Stimulated activated CD8-positive, alpha-beta memory T cell treated with anti-CD3 and anti-CD28 coated beads, Interleukin-15, amount 100 ng/mL, for 1 hour (primary cell): ENCODE results near the gene ITPR1.

Source experiments
- DNase-seq: peaks from one replicate; pipeline ENCODE4 v3.0.0-alpha.2; 2020; ENCODE audit warnings: low read depth

ITPR1 gene

DNA sequence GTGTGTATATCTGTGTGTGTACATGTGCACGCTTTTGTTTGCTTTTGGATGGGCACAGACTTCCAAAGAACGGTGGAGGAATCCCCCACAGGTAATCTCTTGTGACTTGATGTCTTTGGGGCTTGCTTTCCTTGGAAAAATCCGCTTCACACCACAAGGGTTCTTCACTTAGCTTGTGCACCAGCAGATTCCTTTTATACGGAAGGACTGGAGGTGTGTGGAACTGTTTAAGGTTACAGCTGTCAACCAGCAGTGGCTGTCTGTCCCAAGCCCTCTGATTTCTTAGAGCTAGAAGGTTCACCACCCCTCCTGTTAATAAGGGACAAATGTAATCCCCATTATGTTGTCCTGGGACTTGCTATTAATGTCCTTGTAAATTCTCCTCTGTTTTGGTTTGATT is 193.5 kb downstream of the ITPR1 start:
- DNase-seq, result no peak

GRCh38 chr3:4687167-4687566 is 194.0 kb downstream of the ITPR1 start:
- no peak for DNase-seq

DNA sequence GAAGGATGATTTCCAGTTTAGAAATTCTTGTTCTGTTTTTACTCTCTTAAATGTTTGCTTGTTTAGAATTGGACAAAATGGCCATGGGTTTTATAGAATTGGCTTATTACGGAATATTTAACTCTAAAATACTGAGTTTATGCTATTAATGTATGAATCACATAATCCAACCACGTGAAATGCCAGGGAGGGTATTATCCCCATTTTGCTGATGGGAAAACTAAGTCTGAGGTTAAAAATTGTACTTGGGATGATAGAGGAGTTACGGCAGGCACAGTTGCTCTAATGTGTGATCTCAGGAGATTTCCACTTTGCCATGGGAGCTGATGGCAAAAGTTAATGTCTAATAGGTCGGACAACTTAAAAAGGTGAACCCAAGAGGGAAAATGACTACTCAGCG is 194.4 kb downstream of the ITPR1 start:
- DNase-seq, result no peak

DNA sequence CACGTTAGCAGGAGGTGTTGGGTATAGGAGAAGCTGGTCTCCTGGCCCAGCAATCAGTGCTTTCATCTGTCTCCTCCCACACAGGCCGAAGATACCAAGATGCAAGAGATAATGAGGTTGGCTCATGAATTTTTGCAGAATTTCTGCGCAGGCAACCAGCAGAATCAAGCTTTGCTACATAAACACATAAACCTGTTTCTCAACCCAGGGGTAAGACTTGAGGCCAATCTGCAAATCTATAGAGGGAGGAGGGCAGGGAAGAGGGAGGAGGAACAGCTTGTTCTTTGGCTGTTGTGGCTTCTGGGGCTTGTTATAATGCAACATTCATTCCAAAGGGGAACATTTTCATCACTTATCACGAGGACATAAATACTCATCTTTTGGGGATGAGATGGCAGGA is 195.3 kb downstream of the ITPR1 start:
- no peak for DNase-seq

DNA sequence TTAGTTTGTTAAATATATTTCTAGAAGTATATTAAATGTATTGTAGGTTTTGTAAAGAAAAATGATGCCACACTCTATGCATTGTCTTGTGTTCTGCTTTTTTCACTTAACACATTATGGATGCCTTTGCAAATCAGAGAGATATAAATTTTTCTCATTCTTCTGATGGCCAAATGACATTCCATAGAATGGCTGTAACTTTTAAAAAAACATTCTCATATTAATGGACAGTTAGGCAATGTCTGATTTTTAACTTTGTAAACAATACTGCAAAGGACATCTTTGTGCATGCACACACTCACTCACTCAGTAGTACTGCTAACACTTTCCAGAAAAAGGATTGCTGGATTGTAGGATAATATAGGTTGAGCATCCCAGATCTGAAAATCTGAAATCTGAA is 195.9 kb downstream of the ITPR1 start:
- no peak for DNase-seq

- no peak for DNase-seq
Observed at GRCh38 chr3:4690277-4690676, 197.1 kb downstream of the ITPR1 start.

DNA sequence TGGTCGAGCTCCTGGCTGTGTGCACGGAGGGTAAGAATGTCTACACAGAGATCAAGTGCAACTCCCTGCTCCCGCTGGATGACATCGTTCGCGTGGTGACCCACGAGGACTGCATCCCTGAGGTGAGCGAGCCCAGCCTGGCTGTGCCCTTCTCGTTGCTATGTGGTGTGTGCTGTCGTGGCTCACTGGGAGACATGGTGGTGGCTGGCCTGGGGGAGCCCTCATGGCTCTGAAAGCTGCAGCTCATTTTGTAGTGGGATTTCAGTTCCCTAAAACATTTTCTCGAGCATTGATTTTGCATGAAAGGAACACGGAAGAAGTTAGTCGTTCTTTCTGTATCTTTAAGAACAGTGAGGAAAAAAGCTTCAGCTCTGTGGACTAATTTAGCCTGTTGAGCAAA is 200.5 kb downstream of the ITPR1 start:
- no peak for DNase-seq

GRCh38 chr3:4695846-4696245 is 202.7 kb downstream of the ITPR1 start:
- DNase-seq, result no peak

- no peak for DNase-seq
Observed at GRCh38 chr3:4696266-4696665, 203.1 kb downstream of the ITPR1 start.

DNA sequence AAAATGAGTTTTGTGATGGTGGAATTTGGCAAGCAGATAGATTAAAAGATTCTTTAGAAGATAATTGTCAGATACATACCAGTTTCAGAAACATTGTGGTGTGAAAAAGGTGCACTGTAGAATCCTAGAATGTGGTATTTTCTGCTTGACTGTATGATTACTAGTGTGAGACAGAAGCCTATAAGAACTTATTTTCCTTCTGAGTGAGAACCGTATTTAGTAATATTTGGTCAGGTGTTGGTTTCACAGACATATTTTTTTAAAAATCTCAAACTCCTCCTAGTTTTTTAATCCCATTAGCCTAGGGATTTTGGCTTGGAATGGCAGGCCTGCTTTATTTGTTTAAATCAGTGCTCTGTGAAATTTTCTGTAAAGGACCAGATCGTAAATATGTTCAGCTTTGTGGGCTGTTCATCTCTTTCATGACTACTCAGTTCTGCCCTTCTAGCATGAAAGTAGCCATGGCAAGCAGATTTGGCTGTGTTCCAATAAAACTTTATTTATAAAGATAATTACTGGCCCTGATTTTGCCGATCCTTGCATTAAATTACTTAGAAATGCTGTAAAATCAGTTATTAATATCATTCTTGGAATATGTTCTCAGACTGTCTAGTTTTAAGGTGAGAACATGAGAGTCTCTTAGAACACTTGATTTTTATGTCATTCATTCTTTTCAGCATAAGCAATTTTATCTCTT is 205.1 kb downstream of the ITPR1 start:
- no peak for DNase-seq

- no peak for DNase-seq
Observed at GRCh38 chr3:4703054-4703480, 209.9 kb downstream of the ITPR1 start.

- no peak for DNase-seq
Observed at GRCh38 chr3:4704552-4704951, 211.4 kb downstream of the ITPR1 start.

GRCh38 chr3:4707324-4707723 is 214.2 kb downstream of the ITPR1 start:
- DNase-seq, result no peak

GRCh38 chr3:4708230-4708629 is 215.1 kb downstream of the ITPR1 start:
- no peak for DNase-seq

DNA sequence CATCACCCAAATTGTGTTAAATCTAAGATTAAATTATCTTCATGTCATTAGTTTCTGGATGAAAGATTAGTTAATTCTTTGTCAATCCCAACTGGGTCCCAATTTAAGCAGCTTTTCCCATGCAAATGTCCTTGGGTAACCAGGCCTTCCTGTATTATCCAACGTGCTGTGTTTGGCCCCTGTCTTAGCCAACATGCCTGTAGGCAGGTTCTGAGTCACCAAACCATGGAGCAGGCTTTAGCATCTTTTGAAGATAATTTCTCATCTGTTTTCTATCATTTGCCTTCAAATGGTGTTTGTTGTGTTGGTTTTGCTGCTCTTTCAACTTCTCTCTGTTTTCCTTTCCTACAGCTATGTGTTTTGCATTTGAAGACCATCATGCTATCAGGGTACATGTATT is 216.2 kb downstream of the ITPR1 start:
- DNase-seq, result no peak

GRCh38 chr3:4710191-4710590 is 217.0 kb downstream of the ITPR1 start:
- DNase-seq, result no peak

DNA sequence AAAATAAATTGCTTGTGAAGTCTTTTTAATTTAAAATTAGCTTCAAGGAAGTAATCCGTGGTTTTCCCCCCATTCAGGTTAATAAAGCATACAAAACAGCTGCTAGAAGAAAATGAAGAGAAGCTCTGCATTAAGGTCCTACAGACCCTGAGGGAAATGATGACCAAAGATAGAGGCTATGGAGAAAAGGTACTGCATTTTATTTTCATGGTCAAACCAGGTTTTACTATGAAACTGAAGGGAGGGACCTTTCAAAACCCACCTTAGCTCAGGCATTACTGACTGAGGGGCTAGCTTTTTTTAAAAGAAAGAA is 218.5 kb downstream of the ITPR1 start:
- DNase-seq, result no peak

DNA sequence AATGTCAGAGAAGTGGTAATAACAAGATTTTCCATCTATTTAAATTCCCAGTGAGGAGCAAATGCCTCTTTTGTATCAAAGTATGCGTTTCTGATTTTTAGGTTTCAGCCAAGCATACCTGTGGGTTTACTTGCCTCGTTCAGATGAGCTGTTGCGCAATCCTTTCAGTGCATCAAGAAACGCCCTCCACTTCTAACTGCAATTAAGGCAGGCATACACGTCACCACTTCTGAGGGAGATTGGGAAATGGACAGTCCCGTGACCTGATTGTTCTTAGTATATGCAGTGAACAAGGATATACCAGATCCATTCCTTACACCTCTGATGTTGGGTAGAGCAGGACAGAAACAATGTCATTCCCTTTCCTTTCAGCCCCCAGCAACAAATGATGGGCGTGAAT is 219.0 kb downstream of the ITPR1 start:
- DNase-seq, result no peak

GRCh38 chr3:4714045-4714444 is 220.9 kb downstream of the ITPR1 start:
- DNase-seq, result no peak

GRCh38 chr3:4716266-4716665 is 223.1 kb downstream of the ITPR1 start:
- DNase-seq, result no peak

GRCh38 chr3:4716706-4717362 is 223.7 kb downstream of the ITPR1 start:
- DNase-seq, result no peak

DNA sequence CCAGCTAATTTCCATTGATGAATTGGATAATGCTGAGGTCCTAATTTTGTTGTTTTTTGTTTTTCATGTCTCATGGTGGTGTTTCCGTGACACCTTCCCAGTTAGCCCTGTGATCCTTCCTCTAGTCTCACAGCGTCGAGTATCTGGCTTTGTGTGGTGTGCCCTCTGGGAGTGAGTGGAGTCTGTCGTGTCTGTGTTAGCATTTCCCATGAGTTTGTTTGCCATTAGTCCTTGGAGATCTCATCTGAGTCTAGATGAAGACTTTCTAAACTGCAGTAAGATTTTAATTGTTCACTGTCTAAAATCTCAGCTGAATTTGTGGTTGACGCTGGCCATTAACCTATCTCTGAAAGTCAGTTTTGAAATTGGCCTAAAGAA is 224.2 kb downstream of the ITPR1 start:
- no peak for DNase-seq

DNA sequence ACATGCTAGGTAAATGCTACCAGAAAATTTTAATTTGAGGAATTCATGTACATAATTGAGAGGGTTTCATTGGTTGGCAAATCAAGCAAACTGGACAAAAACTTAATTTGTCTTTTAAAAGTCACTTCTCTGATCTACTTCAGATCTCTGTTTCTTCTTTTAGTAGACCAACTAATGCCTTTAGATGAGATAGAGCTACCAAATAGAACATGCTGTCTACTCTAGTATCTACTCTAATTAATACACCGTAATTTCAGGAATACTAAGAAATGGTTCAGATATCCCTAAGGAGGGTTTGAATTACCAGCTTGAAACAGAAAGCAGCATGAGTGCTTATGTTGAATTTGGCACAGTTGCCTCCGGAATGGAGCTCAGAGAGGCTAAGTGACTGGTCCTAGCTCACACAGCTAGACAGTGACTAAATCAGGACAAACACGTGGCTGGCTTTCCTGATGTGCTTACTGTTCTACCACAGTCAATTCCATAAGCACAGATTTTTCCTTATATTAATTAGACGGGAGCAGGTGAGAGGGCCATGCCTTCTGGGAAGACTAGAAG is 225.1 kb downstream of the ITPR1 start:
- DNase-seq, result no peak

DNA sequence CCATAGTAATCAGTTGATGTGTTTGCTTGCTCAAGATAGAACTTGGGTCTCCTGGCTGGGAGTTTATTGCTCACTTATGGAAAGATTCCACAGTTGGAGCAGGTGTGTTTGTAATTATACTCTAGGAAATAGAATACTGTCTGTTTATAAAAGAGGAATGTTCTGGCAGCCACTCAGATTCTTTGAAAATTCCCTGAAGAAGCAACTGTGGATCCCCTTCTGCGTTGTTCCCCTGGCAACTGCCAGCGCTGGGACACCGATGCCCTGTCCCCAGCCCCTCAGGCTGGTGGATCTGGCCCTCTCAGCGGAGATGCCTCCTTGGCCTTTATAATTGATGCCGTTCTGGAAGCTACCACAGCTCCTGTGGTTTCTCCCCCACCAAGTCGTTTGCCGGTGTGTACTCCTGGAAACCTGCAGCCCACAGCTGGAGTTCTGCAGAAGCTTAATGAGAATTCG is 225.9 kb downstream of the ITPR1 start:
- DNase-seq, result no peak
